ENCODE results near the gene RDX. TPM values are rescaled to one million over a fixed set of nuclear protein-coding genes. Genes with fewer than 3 reads are reported as not detected.

The RDX gene
- total RNA-seq, 1 experiment from 2014 or later, result 86.6 TPM

- no peaks in the 10 kb centered on the region for H3K27me3 ChIP-seq (ENCODE audit: insufficient read depth, low read length)
- no peak for TF ChIP-seq CTCF (conservative IDR thresholded peaks at IDR 0.05)
- no peak overlapping the region for H3K4ac ChIP-seq (ENCODE audit: low read depth, low read length)
- no peak overlapping the region for H3T11ph ChIP-seq (ENCODE audit: low read length)
- no peak overlapping the region for H2BK120ac ChIP-seq (ENCODE audit: low read depth, low read length, poor library complexity, severe bottlenecking)
- no peak overlapping the region for H4K91ac ChIP-seq (ENCODE audit: insufficient read length, low read depth, low read length)
- H4K5ac ChIP-seq (ENCODE audit: insufficient read length, low read depth, low read length), result no peak overlapping the region
- no peak overlapping the region for H3K27ac ChIP-seq (ENCODE audit: insufficient read length, low read depth, low read length)
- Mint-ChIP-seq H3K4me3 (no peak overlapping the region), H3K27me3 (ENCODE audit: low read depth) (no peaks in the 10 kb centered on the region), H3K36me3 (ENCODE audit: insufficient read depth in 1 of 3, low read depth in 3 of 3) (no peaks in the 10 kb centered on the region), H3K9me3 (no peaks in the 10 kb centered on the region; a peak in 1 of 5 replicates), H3K4me1 (peaks cover 18 to 22% of the 10 kb centered on the region in 2 experiments), H3K27ac (no peak overlapping the region)
- no peak overlapping the region for H2BK20ac ChIP-seq (ENCODE audit: low read depth, low read length, poor library complexity, severe bottlenecking)
- H3K9me3 ChIP-seq (ENCODE audit: control insufficient read depth, low read depth, low read length), result no peaks in the 10 kb centered on the region
- no peak overlapping the region for H3K23ac ChIP-seq (ENCODE audit: insufficient read length, low read depth, low read length)
- no peak overlapping the region for H2AK5ac ChIP-seq (ENCODE audit: insufficient read length, low read length)
- no peak overlapping the region for H2BK15ac ChIP-seq (ENCODE audit: low read depth, low read length)
- H2BK12ac ChIP-seq (ENCODE audit: insufficient read length, low read depth, low read length), result no peak overlapping the region
- no peak for DNase-seq
- no peak overlapping the region for H2BK5ac ChIP-seq (ENCODE audit: insufficient read length, low read length)
- H4K20me1 ChIP-seq (ENCODE audit: control insufficient read depth, insufficient read depth, insufficient read length), result no peaks in the 10 kb centered on the region
- H3K18ac ChIP-seq (ENCODE audit: insufficient read length, low read depth, low read length), result no peak overlapping the region
- H3K4me1 ChIP-seq (ENCODE audit: insufficient read depth, low read length), result peaks cover 3% of the 10 kb centered on the region; the same call in 1 of the 2 replicates
- H3K9ac ChIP-seq (ENCODE audit: extremely low read depth, insufficient read length, low read length), result no peak overlapping the region
- no peak overlapping the region for H4K8ac ChIP-seq (replicated peaks; ENCODE audit: insufficient read length, low read depth, low read length)
- no peak overlapping the region for H3K14ac ChIP-seq (ENCODE audit: insufficient read depth, low read length)
- H3K79me1 ChIP-seq (ENCODE audit: insufficient read depth, low read depth, low read length, poor library complexity, severe bottlenecking), result no peaks in the 10 kb centered on the region
- H3K4me2 ChIP-seq (ENCODE audit: insufficient read depth, insufficient read length, low read length), result no peak overlapping the region
- H3K79me2 ChIP-seq (ENCODE audit: insufficient read depth, low read length), result no peaks in the 10 kb centered on the region
- no peaks in the 10 kb centered on the region for H3K23me2 ChIP-seq (ENCODE audit: insufficient read length, low read depth, low read length, poor library complexity, severe bottlenecking)
- no CpG with 5 or more reads among the region's 9 CpGs for WGBS (ENCODE audit: extremely low coverage, insufficient read length, low lambda C conversion rate)
- no peak overlapping the region for H2AFZ ChIP-seq (ENCODE audit: low read length)
- no peak overlapping the region for H3K56ac ChIP-seq (ENCODE audit: insufficient read length, low read depth, low read length)
These were observed 98.2 kb downstream of the RDX start for GRCh38 chr11:110198031-110198729.

Measured in H9 (cell line).